ENCODE results near the gene ASF1B.
A peak's percentile ranks its signal among the peaks of the same experiment; 100 is the strongest.

Gene ASF1B

GRCh38 chr19:14139944-14140343 lies 3.6 kb upstream of the ASF1B start:
- no peaks in the 10 kb centered on the region for H3K9me3 ChIP-seq (ENCODE audit: control insufficient read depth, insufficient read depth, low read length)
- H3K27ac ChIP-seq (ENCODE audit: low read depth, low read length): no peak overlapping the region
- no peaks in the 10 kb centered on the region for H3K9me2 ChIP-seq (replicated peaks; ENCODE audit: control insufficient read depth, low read length)
- no peaks in the 10 kb centered on the region for H3K27me3 ChIP-seq (ENCODE audit: control insufficient read depth, low read length)
- H3K79me2 ChIP-seq (ENCODE audit: control insufficient read depth, low read length): peaks cover 24% of the 10 kb centered on the region
- TF ChIP-seq EZH2phosphoT487 (IDR thresholded peaks at IDR 0.05; ENCODE audit: borderline replicate concordance, low read length) (no peak), CTCF (IDR thresholded peaks at IDR 0.05; ENCODE audit: low read depth, low read length, poor library complexity, severe bottlenecking) (no peak)
- peaks cover 13% of the 10 kb centered on the region for H3K36me3 ChIP-seq (ENCODE audit: control insufficient read depth, low read length)
- no peak overlapping the region for H3K4me3 ChIP-seq (ENCODE audit: low read length)
- no peak overlapping the region for H3K4me2 ChIP-seq (ENCODE audit: low read length)
- peaks cover 3% of the 10 kb centered on the region; the same call in 1 of the 2 replicates for H4K20me1 ChIP-seq (ENCODE audit: control insufficient read depth, insufficient read depth, low read depth, low read length)
- 0 out of 2 replicates have a peak, but pooled peaks cover 3% of the 10 kb centered on the region for H3F3A ChIP-seq (ENCODE audit: control insufficient read depth, insufficient read depth)
- peaks cover 8% of the 10 kb centered on the region for H3K4me1 ChIP-seq (ENCODE audit: control insufficient read depth, low read length)

GRCh38 chr19:14138576-14139265 lies 2.3 kb upstream of the ASF1B start:
- peaks cover 11% of the 10 kb centered on the region for H4K20me1 ChIP-seq (ENCODE audit: control insufficient read depth, insufficient read depth, low read depth, low read length)
- H3K9me3 ChIP-seq (ENCODE audit: control insufficient read depth, insufficient read depth, low read length): no peaks in the 10 kb centered on the region
- H3K36me3 ChIP-seq (ENCODE audit: control insufficient read depth, low read length): peaks cover 23% of the 10 kb centered on the region
- peaks cover 36% of the 10 kb centered on the region for H3K79me2 ChIP-seq (ENCODE audit: control insufficient read depth, low read length)
- no peak overlapping the region for H3K27ac ChIP-seq (ENCODE audit: low read depth, low read length)
- no peaks in the 10 kb centered on the region for H3K27me3 ChIP-seq (ENCODE audit: control insufficient read depth, low read length)
- H3K4me1 ChIP-seq (ENCODE audit: control insufficient read depth, low read length): peaks cover 18% of the 10 kb centered on the region
- TF ChIP-seq CTCF (IDR thresholded peaks at IDR 0.05; ENCODE audit: low read depth, low read length, poor library complexity, severe bottlenecking) (no peak), EZH2phosphoT487 (IDR thresholded peaks at IDR 0.05; ENCODE audit: borderline replicate concordance, low read length) (no peak)
- peak overlapping the region; percentile 77; the same call in 1 of the 2 replicates for H3K4me2 ChIP-seq (ENCODE audit: low read length)
- no peaks in the 10 kb centered on the region for H3K9me2 ChIP-seq (replicated peaks; ENCODE audit: control insufficient read depth, low read length)
- H3F3A ChIP-seq (ENCODE audit: control insufficient read depth, insufficient read depth): 0 out of 2 replicates have a peak, but pooled peaks cover 3% of the 10 kb centered on the region
- no peak overlapping the region for H3K4me3 ChIP-seq (ENCODE audit: low read length)

DNA sequence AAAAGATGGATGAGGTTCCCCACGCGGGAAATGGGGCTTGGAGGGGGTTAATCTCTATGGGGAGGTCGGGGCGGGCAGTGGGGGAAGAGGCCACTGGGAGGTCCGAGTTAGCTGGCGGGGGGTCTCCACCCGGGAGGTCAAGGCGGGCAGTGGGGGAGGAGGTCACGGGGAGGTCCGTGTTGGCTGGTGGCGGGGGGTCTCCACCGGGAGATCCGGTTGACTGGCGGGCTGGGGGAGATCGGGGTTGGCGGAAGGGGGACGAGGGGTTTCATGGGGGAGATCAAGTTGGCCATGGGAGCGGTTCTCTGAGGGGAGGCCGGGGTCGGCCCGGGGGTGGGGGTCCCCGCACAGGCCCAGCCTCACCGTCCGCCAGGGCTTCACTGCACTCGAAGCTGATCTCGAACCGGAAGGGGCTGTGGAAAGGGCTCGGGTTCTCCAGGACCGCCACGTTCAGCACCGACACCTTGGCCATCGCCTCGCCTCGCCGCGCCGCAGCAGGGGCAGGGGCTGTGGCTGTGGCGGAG lies 342 bp downstream of the ASF1B start:
- peaks cover 27% of the 10 kb centered on the region for H3K4me1 ChIP-seq (ENCODE audit: control insufficient read depth, low read length)
- TF ChIP-seq EZH2phosphoT487 (IDR thresholded peaks at IDR 0.05; ENCODE audit: borderline replicate concordance, low read length): no peak
- TF ChIP-seq CTCF (IDR thresholded peaks at IDR 0.05; ENCODE audit: low read depth, low read length, poor library complexity, severe bottlenecking): no peak
- H4K20me1 ChIP-seq (ENCODE audit: control insufficient read depth, insufficient read depth, low read depth, low read length): peaks cover 11% of the 10 kb centered on the region
- peak overlapping the region; percentile 94 for H3K4me3 ChIP-seq (ENCODE audit: low read length)
- H3K9me3 ChIP-seq (ENCODE audit: control insufficient read depth, insufficient read depth, low read length): no peaks in the 10 kb centered on the region
- H3K79me2 ChIP-seq (ENCODE audit: control insufficient read depth, low read length): peaks cover 61% of the 10 kb centered on the region
- H3K36me3 ChIP-seq (ENCODE audit: control insufficient read depth, low read length): peaks cover 39% of the 10 kb centered on the region
- H3F3A ChIP-seq (ENCODE audit: control insufficient read depth, insufficient read depth): 0 out of 2 replicates have a peak, but pooled peaks cover 3% of the 10 kb centered on the region
- no peaks in the 10 kb centered on the region for H3K27me3 ChIP-seq (ENCODE audit: control insufficient read depth, low read length)
- peak overlapping the region; percentile 91 for H3K4me2 ChIP-seq (ENCODE audit: low read length)
- no peaks in the 10 kb centered on the region for H3K9me2 ChIP-seq (replicated peaks; ENCODE audit: control insufficient read depth, low read length)
- H3K27ac ChIP-seq (ENCODE audit: low read depth, low read length): peak overlapping the region; percentile 60

Measured in DOHH2 (cell line).